Measurements from ENCODE around the gene ME1.

The ME1 gene

GRCh38 chr6:83215131-83216047, 215.5 kb downstream of the ME1 start:
- Histone ChIP-seq H3K4me3 (no peak overlapping the region), H3K27ac (peak overlapping the region; percentile 30 to 42)
- peak; percentile 75 for DNase-seq (ENCODE audit: low spot score)
- TF ChIP-seq CTCF (IDR thresholded peaks at IDR 0.05): peak; percentile 40

- no peak overlapping the region for H3K4me3 ChIP-seq
- DNase-seq (ENCODE audit: low spot score): no peak
- H3K27ac ChIP-seq: no peak overlapping the region
- TF ChIP-seq CTCF (IDR thresholded peaks at IDR 0.05): no peak
Observed at GRCh38 chr6:83202031-83202430, 228.8 kb downstream of the ME1 start.

GRCh38 chr6:83199863-83200225, 231.0 kb downstream of the ME1 start:
- no peak for TF ChIP-seq CTCF (IDR thresholded peaks at IDR 0.05)
- Histone ChIP-seq H3K4me3 (no peak overlapping the region), H3K27ac (no peak overlapping the region)
- DNase-seq (ENCODE audit: low spot score): no peak

- no peak overlapping the region for H3K27ac ChIP-seq
- no peak for TF ChIP-seq CTCF (IDR thresholded peaks at IDR 0.05)
- no peak for DNase-seq (ENCODE audit: low spot score)
- H3K4me3 ChIP-seq: no peak overlapping the region
Observed at GRCh38 chr6:83199173-83199862, 231.5 kb downstream of the ME1 start.

GRCh38 chr6:83198486-83199172, 232.2 kb downstream of the ME1 start:
- DNase-seq (ENCODE audit: low spot score): no peak
- no peak overlapping the region for H3K4me3 ChIP-seq
- no peak for TF ChIP-seq CTCF (IDR thresholded peaks at IDR 0.05)
- H3K27ac ChIP-seq: no peak overlapping the region

GRCh38 chr6:83193747-83194566, 236.9 kb downstream of the ME1 start:
- peak overlapping the region; percentile 87 to 90 for H3K27ac ChIP-seq
- no peak for TF ChIP-seq CTCF (IDR thresholded peaks at IDR 0.05)
- peak; percentile 81 for DNase-seq (ENCODE audit: low spot score)
- H3K4me3 ChIP-seq: peak overlapping the region; percentile 93

Measured in coronary artery (tissue), 2 donors.